Right atrium auricular region (tissue), 2 donors: Measurements from ENCODE around the gene LHFPL6. TPM values are rescaled to one million over a fixed set of nuclear protein-coding genes. Genes with fewer than 3 reads are reported as not detected.
A peak's percentile ranks its signal among the peaks of the same experiment; 100 is the strongest.

Source experiments
- DNase-seq: peaks from one replicate; pipeline ENCODE4 v3.0.0-alpha.2; 2019; ENCODE audit warnings: low spot score
- H3K27ac ChIP-seq, 2 donors: fragments of 200-600 bp; sonication (generic); 1 replicate in 1 of 2; 2 replicates in 1 of 2; pipeline ENCODE4 v1.5.1; 2016 to 2019
- H3K27me3 ChIP-seq, 2 donors: fragments of 200-600 bp; sonication (generic); one replicate each; pipeline versions ENCODE4 v1.5.1 to v1.6.0; 2017 to 2019
- H3K36me3 ChIP-seq: fragments of 200-600 bp; sonication (generic); one replicate; pipeline ENCODE4 v1.5.1; 2016
- H3K4me1 ChIP-seq, 2 donors: fragments of 200-600 bp; sonication (generic); one replicate each; pipeline versions ENCODE4 v1.5.1 to v1.6.0; 2017 to 2019
- H3K4me3 ChIP-seq, 2 donors: fragments of 200-600 bp; sonication (generic); 1 replicate in 1 of 2; 2 replicates in 1 of 2; pipeline ENCODE4 v1.5.1; 2017 to 2019; ENCODE audit warnings: mild to moderate bottlenecking in 1 of 2, moderate library complexity in 1 of 2
- H3K9me3 ChIP-seq, 2 donors: fragments of 200-600 bp; sonication (generic); one replicate each; pipeline ENCODE4 v1.5.1; 2019
- total RNA-seq, 2 donors: library from RNA; depleted of rRNA; stranded (reverse); fragments of >200 nt; gene quantifications; one replicate each; pipeline ENCODE4 v1.1.0, GENCODE V29; 2016
- TF ChIP-seq, protein P1 (sequence below), 2 donors: fragments of 200-600 bp; sonication (generic); IDR thresholded peaks; one replicate each; pipeline ENCODE4 v1.5.1; 2019; ENCODE audit warnings: antibody characterized with exemption in 2 of 2

LHFPL6 gene
- total RNA-seq, 2 donors from 2014 or later: 39.0 to 57.2 TPM

- Histone ChIP-seq H3K27ac (no peak overlapping the region), H3K4me1 (peaks cover 0 to 15% of the 10 kb centered on the region in 2 donors)
- TF ChIP-seq, protein P1, sequence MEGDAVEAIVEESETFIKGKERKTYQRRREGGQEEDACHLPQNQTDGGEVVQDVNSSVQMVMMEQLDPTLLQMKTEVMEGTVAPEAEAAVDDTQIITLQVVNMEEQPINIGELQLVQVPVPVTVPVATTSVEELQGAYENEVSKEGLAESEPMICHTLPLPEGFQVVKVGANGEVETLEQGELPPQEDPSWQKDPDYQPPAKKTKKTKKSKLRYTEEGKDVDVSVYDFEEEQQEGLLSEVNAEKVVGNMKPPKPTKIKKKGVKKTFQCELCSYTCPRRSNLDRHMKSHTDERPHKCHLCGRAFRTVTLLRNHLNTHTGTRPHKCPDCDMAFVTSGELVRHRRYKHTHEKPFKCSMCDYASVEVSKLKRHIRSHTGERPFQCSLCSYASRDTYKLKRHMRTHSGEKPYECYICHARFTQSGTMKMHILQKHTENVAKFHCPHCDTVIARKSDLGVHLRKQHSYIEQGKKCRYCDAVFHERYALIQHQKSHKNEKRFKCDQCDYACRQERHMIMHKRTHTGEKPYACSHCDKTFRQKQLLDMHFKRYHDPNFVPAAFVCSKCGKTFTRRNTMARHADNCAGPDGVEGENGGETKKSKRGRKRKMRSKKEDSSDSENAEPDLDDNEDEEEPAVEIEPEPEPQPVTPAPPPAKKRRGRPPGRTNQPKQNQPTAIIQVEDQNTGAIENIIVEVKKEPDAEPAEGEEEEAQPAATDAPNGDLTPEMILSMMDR (IDR thresholded peaks at IDR 0.05): no peak
Measured at GRCh38 chr13:39402221-39402970, 200.6 kb downstream of the LHFPL6 start.

DNA sequence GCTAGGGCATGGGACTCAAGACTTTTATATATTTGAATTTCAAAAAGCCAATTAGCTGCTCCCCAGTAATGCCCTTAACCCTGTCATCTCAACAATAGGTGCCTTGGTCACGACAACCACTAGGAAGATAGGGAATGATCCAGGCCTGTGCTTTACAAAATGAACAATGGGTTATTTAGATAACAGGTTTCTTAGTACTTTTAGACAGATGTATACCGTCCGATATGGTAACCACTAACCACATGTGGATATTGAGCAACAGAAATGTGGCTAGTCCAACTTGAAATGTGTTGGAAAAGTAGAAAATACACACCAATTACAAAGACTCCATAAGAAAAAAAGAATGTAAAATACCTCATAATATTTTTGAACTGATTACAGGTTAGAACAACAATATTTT is 201.2 kb downstream of the LHFPL6 start:
- Histone ChIP-seq H3K36me3 (no peaks in the 10 kb centered on the region), H3K4me1 (peaks cover 0 to 20% of the 10 kb centered on the region in 2 donors)

More at GRCh38 chr13:39402221-39402970, 200.6 kb downstream of the LHFPL6 start:
- Histone ChIP-seq H3K9me3 (no peaks in the 10 kb centered on the region), H3K27me3 (no peaks in the 10 kb centered on the region), H3K4me3 (no peak overlapping the region), H3K36me3 (no peaks in the 10 kb centered on the region)
- no peak for DNase-seq

GRCh38 chr13:39401046-39401705 is 201.8 kb downstream of the LHFPL6 start:
- Histone ChIP-seq H3K36me3 (no peaks in the 10 kb centered on the region), H3K4me1 (peaks cover 0 to 26% of the 10 kb centered on the region in 2 donors), H3K27ac (no peak overlapping the region), H3K4me3 (no peak overlapping the region), H3K27me3 (no peaks in the 10 kb centered on the region), H3K9me3 (no peaks in the 10 kb centered on the region)
- no peak for DNase-seq
- TF ChIP-seq, protein P1 (IDR thresholded peaks at IDR 0.05): no peak

More for the DNA sequence above, 201.2 kb downstream of the LHFPL6 start:
- H3K4me3 ChIP-seq: no peak overlapping the region
- no peak for DNase-seq
- no peaks in the 10 kb centered on the region for H3K27me3 ChIP-seq
- H3K9me3 ChIP-seq: no peaks in the 10 kb centered on the region
- TF ChIP-seq, protein P1 (IDR thresholded peaks at IDR 0.05): no peak
- no peak overlapping the region for H3K27ac ChIP-seq

GRCh38 chr13:39399102-39399501 is 203.9 kb downstream of the LHFPL6 start:
- Histone ChIP-seq H3K9me3 (no peaks in the 10 kb centered on the region), H3K4me1 (peaks cover 0 to 42% of the 10 kb centered on the region in 2 donors), H3K27me3 (no peaks in the 10 kb centered on the region), H3K27ac (peak overlapping the region in 1 of 2 donors; percentile 51), H3K4me3 (no peak overlapping the region), H3K36me3 (no peaks in the 10 kb centered on the region)
- TF ChIP-seq, protein P1 (IDR thresholded peaks at IDR 0.05): no peak
- DNase-seq: no peak

DNA sequence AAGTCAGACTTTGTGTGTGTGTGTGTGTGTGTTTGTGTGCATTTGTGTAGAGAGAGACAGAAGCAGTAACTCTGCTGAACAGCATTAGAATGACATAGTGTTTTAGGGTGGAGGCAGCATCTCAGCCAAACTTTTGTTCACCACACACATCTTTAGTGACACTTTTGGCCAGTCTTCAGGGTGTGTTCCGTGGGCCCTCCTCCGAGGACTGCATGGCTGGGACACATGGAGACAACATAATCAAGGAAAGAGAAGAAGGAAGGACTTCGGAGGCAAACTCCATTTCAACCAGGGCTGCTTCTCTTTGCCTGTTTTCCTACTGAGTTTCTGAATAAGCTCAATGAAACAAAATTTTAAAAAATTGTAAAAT is 205.1 kb downstream of the LHFPL6 start:
- TF ChIP-seq, protein P1 (IDR thresholded peaks at IDR 0.05): no peak
- Histone ChIP-seq H3K36me3 (no peaks in the 10 kb centered on the region), H3K9me3 (no peaks in the 10 kb centered on the region), H3K4me3 (peak overlapping the region in 1 of 2 donors; percentile 1), H3K27ac (peak overlapping the region; percentile 51 to 53), H3K27me3 (no peaks in the 10 kb centered on the region), H3K4me1 (peaks cover 0 to 45% of the 10 kb centered on the region in 2 donors)
- DNase-seq: peak; percentile 70
